Measurements from ENCODE around the gene SLC9A9.

SLC9A9 gene

DNA sequence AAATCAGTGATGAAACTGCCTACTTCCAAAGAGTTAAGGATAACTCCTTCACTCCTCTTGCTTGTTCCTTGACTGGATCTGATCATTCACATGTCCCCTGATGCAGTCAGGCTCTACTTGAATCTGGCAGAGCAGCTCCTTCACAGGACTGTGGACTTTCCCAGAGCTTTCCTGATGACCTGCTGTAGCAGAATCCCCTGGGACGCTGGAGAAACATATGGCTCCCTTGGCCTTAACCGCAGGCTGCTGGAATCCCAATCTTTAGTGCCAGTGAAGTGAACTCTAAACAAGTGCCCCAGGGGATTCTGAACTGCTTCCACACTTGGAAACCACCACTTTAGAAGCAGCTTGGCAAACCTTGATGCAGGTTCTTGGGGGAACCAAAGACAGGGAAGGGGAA is 510.9 kb downstream of the SLC9A9 start:
- H3K36me3 Mint-ChIP-seq = no peaks in the 10 kb centered on the region
- H3K27me3 Mint-ChIP-seq = no peaks in the 10 kb centered on the region
- no peak overlapping the region for H3K27ac Mint-ChIP-seq
- H3K4me3 Mint-ChIP-seq = no peak overlapping the region
- no peaks in the 10 kb centered on the region for H3K9me3 Mint-ChIP-seq
- DNase-seq (no peak), ATAC-seq (replicated peaks) (no peak)
- peaks cover 0 to 4% of the 10 kb centered on the region in 2 donors for H3K4me1 Mint-ChIP-seq

DNA sequence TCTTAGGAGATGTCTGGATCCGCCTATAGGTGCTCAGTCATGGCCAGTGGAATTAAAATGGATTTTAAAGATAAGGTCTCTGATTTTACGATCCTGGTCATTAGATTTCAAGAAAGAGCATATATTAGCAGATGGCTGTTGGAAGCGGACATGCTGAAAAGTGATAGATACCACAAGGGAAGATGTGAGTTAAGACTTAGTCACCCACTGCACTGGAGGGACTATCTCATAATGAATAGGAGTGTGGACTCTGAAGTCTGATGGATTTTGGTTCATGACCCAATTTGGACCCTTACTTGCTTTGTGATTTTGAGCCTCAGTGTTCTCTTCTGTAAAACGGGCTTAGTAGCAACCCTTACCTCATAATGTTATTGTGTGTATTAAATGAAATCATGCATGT is 514.0 kb downstream of the SLC9A9 start:
- DNase-seq (no peak), ATAC-seq (replicated peaks) (no peak)
- peaks cover 0 to 14% of the 10 kb centered on the region in 2 donors for H3K27me3 Mint-ChIP-seq
- H3K27ac Mint-ChIP-seq = no peak overlapping the region
- peaks cover 3 to 10% of the 10 kb centered on the region in 2 donors for H3K4me1 Mint-ChIP-seq
- peaks cover 0 to 2% of the 10 kb centered on the region in 2 donors for H3K36me3 Mint-ChIP-seq
- no peak overlapping the region for H3K4me3 Mint-ChIP-seq
- H3K9me3 Mint-ChIP-seq = peaks cover 0 to 2% of the 10 kb centered on the region in 2 donors

DNA sequence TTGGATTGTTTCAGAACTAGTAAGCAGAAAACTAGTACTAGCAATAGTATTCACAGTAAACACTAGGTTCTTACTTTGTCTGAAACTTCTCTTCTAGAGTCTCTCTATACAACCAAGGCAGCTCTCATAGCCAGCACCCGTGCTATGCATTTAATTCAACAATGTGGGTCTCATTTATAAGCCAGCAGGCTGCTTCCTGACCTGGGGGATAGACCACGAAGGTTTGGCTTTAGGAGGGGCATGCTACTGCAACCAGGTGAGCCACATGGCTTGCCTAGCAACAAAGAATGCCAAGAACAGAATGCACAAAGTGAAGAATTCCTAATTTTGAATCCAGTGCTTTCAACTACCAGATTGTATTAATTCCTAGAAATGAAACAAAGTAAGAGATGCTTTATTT is 514.9 kb downstream of the SLC9A9 start:
- Mint-ChIP-seq H3K27me3 (peaks cover 0 to 14% of the 10 kb centered on the region in 2 donors), H3K4me1 (peaks cover 3 to 11% of the 10 kb centered on the region in 2 donors), H3K36me3 (peaks cover 0 to 2% of the 10 kb centered on the region in 2 donors), H3K4me3 (no peak overlapping the region), H3K27ac (no peak overlapping the region), H3K9me3 (peaks cover 0 to 2% of the 10 kb centered on the region in 2 donors)
- ATAC-seq (replicated peaks) (no peak), DNase-seq (no peak)

DNA sequence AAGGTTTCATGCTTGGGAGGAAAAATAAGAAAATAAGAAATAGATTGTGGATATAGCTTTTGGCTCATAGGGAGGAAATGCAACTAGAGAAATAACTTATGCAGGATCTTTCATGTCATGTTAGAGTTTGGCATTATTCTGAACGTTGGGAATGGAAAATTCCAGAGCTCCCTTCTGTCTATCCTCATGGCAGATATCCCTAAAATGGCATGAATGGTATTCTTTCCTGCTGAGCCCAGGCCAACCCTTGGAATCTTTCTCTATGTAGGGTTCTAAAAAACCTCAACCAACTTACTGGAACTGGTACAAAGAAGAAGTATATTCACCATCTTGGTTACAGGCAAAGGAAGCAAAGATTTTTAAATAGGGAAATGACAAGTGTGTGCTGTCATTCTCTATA is 516.2 kb downstream of the SLC9A9 start:
- no peak for DNase-seq
- H3K4me3 Mint-ChIP-seq = no peak overlapping the region
- peaks cover 0 to 2% of the 10 kb centered on the region in 2 donors for H3K9me3 Mint-ChIP-seq
- peaks cover 0 to 14% of the 10 kb centered on the region in 2 donors for H3K27me3 Mint-ChIP-seq
- H3K36me3 Mint-ChIP-seq = peaks cover 0 to 2% of the 10 kb centered on the region in 2 donors
- no peak overlapping the region for H3K27ac Mint-ChIP-seq
- no peak for ATAC-seq (replicated peaks)
- H3K4me1 Mint-ChIP-seq = peaks cover 6 to 21% of the 10 kb centered on the region in 2 donors

DNA sequence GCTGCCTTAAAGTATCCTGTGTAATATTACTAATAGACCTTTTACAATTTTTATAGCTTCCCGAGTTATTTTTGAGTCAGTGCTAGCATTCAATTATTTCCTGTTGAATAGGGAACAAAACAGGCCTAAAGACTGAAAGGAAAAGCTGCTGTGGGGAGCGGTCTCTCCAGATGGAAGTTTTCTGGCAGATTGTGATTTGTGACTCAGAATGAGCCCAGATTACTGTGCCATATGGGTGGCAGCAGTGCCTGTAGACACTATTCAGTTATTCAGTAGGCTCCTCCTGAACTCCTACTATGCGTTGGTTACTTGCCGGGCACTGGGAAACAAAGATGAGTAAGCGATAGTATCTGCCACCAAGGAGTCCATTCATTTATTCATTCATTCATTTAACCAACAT is 516.9 kb downstream of the SLC9A9 start:
- H3K4me3 Mint-ChIP-seq = no peak overlapping the region
- H3K27ac Mint-ChIP-seq = no peak overlapping the region
- peaks cover 0 to 2% of the 10 kb centered on the region in 2 donors for H3K36me3 Mint-ChIP-seq
- DNase-seq = no peak
- H3K4me1 Mint-ChIP-seq = peaks cover 13 to 28% of the 10 kb centered on the region in 2 donors
- peaks cover 0 to 2% of the 10 kb centered on the region in 2 donors for H3K9me3 Mint-ChIP-seq
- H3K27me3 Mint-ChIP-seq = peaks cover 0 to 14% of the 10 kb centered on the region in 2 donors
- no peak for ATAC-seq (replicated peaks)

DNA sequence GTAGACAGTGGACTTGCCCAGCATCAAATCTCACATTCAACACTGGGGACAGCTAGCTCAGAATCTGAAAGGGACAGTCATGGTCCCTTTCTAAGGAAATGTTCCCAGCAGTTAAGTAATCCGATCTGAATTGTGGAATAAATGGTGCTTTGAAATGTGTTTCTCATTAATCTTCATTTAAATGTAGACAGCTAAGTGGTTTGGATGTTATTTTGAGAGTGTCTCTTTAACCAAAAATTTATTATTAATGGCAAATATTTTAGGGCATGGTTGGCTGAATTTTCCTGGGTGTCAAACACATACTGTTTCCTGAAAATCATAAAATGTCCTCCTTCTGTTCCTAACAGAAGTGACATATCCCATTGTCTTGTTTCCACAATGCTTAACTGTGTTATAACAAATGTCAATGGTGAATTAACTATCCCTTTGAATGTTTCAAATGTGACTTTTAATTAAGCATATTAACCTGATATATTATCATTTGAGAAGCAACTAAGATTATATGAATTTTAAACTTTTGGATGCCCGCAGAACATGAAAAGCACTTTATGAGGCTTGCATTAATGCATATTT is 517.9 kb downstream of the SLC9A9 start:
- no peak overlapping the region for H3K4me3 Mint-ChIP-seq
- H3K4me1 Mint-ChIP-seq = peaks cover 14 to 32% of the 10 kb centered on the region in 2 donors
- no peak overlapping the region for H3K27ac Mint-ChIP-seq
- H3K36me3 Mint-ChIP-seq = peaks cover 0 to 5% of the 10 kb centered on the region in 2 donors
- peaks cover 0 to 14% of the 10 kb centered on the region in 2 donors for H3K27me3 Mint-ChIP-seq
- DNase-seq (no peak), ATAC-seq (replicated peaks) (no peak)
- peaks cover 0 to 2% of the 10 kb centered on the region in 2 donors for H3K9me3 Mint-ChIP-seq

DNA sequence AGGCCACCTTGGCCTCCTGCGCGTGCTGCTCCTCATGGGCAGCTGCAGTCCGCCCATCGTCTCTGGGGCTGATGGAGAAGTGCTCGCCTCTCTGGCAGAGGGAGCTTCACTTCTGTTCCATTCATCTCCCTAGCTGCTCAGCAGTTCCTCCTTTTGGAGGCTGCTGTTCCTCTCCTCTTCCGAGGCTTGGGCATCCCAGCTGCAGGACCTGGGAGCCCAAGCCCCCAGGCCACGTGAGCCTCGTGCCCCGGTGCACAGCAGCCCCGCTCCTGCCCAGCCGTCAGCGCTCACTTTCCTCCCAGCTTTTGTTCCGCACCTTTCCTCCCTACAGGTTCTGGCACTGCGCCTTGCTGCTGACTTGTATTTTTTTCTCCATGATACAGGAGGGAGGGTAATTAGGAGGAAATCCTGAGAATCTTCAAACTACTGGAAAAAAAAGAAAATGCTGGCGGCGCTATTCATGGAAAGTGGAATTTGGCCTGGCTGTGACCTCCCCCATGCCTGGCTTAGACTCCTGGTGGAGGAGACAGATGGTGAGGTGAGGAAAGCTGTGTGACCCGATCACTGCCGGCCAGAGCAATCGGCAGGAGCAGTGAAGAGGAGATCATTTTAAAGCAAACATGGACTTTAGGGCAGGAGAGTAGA is 518.6 kb downstream of the SLC9A9 start:
- no peak for ATAC-seq (replicated peaks)
- Mint-ChIP-seq H3K27me3 (peaks cover 0 to 14% of the 10 kb centered on the region in 2 donors), H3K4me1 (peaks cover 14 to 32% of the 10 kb centered on the region in 2 donors), H3K36me3 (peaks cover 0 to 5% of the 10 kb centered on the region in 2 donors), H3K9me3 (peaks cover 0 to 4% of the 10 kb centered on the region in 2 donors), H3K27ac (no peak overlapping the region), H3K4me3 (no peak overlapping the region)
- no peak for DNase-seq

DNA sequence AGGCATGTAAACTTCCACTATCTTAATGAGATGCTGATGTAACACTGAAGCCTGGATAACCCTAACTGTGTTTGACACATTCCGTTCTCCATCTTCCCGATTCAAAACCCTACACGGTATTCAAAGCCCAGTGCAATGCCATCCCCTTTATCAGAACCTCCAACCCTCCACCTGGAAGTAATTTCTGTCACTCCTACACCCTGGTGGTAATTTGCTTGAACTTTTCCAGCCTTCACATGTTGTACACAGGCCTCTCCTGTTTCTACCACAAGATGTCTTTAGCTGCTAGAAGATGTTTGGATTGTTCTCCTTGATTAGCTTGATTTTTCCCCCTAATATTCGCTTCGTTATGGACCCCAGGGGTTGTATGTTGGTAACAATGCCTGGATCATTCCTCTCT is 519.8 kb downstream of the SLC9A9 start:
- Mint-ChIP-seq H3K4me1 (peaks cover 14 to 32% of the 10 kb centered on the region in 2 donors), H3K9me3 (peaks cover 0 to 4% of the 10 kb centered on the region in 2 donors), H3K27ac (no peak overlapping the region), H3K36me3 (peaks cover 0 to 5% of the 10 kb centered on the region in 2 donors), H3K4me3 (no peak overlapping the region), H3K27me3 (peaks cover 0 to 14% of the 10 kb centered on the region in 2 donors)
- ATAC-seq (replicated peaks) = no peak
- DNase-seq = no peak

DNA sequence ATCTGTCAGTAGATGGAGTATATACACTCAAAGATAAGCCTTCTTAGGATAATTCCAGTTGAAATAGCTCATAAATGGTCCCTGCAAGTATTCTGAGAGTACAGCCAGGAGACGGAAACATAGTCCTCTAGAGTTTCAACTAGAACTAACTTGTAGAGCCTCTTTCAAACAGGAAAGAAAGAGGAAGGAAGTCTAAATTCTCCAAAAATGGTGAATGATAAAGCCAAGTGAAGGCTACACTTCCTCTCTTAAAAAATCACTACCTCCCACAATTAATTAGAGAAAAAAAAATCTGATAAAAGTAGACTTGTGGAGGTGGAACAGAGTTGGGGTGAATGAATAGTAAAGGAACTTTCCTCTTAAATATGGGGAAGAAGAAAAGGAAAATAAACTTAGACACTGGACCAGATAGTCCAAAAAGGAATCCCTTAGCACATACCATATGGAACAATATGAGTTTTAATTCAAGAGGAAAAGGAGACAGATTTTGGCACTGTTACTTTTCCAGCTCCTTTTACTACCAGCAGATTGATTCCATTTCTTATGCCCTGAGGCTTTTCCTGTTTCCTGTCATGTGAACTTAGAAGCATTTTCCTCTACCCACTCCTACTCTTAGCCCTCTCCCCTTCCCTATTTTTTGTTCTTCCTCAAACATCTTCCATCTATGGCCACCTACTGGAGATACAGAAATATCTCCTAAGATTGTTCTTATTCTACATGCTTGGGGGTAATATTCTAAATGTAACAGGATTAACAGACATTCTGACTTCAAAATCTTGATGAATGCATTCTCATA is 521.1 kb downstream of the SLC9A9 start:
- no peak overlapping the region for H3K27ac Mint-ChIP-seq
- H3K36me3 Mint-ChIP-seq = peaks cover 0 to 5% of the 10 kb centered on the region in 2 donors
- H3K4me3 Mint-ChIP-seq = no peak overlapping the region
- peaks cover 0 to 14% of the 10 kb centered on the region in 2 donors for H3K27me3 Mint-ChIP-seq
- peaks cover 0 to 4% of the 10 kb centered on the region in 2 donors for H3K9me3 Mint-ChIP-seq
- ATAC-seq (replicated peaks) = no peak
- peaks cover 14 to 32% of the 10 kb centered on the region in 2 donors for H3K4me1 Mint-ChIP-seq
- DNase-seq = no peak

DNA sequence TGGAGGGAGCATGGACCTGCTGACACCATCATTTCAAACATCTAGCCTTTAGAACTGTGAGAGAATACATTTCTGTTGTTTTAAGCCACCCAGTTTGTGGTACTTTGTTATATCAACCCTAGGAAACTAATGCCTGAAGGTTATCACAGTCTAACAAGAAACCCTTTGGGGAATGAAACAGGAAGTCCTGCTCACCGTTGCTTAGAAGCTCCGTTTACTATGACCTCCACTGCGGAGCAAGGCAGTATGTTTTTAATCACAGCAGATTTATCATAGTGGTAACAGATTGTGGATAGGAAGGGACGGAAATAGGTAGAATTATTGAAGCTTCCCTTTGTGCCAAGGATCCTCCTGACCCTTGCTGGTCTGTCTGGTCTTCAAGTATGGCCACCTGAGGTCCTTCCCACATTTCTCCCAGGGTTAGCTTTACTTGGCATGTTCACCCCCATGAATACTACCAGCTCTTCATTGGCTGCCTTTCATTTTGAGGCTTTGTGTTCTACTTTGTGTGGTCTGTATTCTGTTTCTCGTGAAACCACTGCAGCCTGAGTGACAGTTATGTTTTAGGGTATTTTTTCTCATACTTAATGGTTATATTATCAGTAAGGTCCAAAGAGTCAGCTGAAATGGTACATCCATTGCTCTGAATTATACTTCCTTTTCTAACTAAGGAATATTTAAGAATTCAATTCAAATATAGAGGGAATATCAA is 527.1 kb downstream of the SLC9A9 start:
- H3K4me1 Mint-ChIP-seq = peaks cover 9 to 16% of the 10 kb centered on the region in 2 donors
- H3K27me3 Mint-ChIP-seq = no peaks in the 10 kb centered on the region
- peak overlapping the region in 1 of 2 donors; percentile 8 for H3K4me3 Mint-ChIP-seq
- H3K9me3 Mint-ChIP-seq = peaks cover 0 to 2% of the 10 kb centered on the region in 2 donors
- DNase-seq = no peak
- peaks cover 0 to 1% of the 10 kb centered on the region in 2 donors for H3K36me3 Mint-ChIP-seq
- peak; percentile 73 to 74 for ATAC-seq (replicated peaks)
- no peak overlapping the region for H3K27ac Mint-ChIP-seq

DNA sequence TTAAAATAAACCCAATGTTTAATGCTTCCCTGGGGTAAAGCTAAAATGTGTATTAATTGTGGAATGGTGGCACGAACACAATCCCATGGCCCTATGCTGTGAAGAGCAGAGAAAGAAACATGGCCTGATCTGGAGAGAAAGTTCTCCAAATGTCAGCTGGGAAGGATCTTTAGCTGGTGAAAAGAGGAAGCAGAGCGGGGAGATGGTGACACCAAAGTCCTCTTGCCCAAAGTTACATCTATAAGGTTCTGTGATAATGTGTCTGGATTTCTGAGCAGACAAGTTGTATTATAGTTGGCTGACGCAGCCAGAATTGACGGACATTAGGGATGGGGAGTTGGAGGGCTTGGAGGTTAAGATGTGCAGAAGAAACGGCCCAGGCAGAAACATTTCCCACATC is 532.5 kb downstream of the SLC9A9 start:
- Mint-ChIP-seq H3K4me1 (peaks cover 2 to 5% of the 10 kb centered on the region in 2 donors), H3K36me3 (no peaks in the 10 kb centered on the region), H3K27ac (no peak overlapping the region), H3K4me3 (no peak overlapping the region), H3K27me3 (no peaks in the 10 kb centered on the region), H3K9me3 (no peaks in the 10 kb centered on the region)
- no peak for ATAC-seq (replicated peaks)
- DNase-seq = no peak

DNA sequence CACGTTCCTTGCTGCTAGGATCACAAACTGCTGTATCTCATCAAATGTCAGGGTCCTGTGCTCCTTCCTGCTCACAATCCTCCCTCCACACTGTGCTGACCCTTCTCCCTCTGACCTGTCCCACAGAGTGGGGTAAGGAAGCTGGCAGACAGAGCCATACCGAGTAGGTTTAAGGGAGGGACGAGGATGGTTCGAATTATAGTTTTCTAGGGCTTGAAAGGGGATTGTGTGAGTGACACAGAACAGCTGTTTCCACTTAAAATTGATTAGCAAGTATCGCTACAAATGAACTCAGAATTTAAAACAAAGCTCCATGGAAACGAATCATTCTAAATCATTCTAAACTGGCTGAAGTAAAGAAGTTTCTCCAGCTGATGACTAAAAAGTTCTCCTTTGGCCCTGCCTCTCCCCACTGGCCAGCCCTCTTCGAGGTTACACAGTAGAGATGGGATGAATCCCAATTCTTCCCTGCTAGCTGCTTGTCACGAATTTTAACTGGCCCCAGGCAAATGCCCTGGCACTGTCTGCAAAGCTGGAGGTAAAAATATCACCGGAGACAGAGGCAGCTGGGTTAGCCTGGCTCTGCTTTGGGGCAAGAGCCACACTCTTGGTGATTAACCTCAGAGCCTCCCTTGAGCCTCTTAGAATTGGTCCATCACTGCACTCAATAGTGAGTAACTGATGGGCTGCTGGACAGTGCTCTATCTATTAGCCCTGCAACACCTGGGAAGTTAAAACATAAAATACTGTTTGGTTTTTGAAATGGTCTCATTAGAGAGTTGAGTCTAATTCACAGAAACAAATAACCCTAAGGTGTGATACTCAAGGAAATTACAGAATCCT is 533.8 kb downstream of the SLC9A9 start:
- no peak overlapping the region for H3K27ac Mint-ChIP-seq
- no peak for ATAC-seq (replicated peaks)
- DNase-seq = no peak
- no peak overlapping the region for H3K4me3 Mint-ChIP-seq
- H3K27me3 Mint-ChIP-seq = no peaks in the 10 kb centered on the region
- no peaks in the 10 kb centered on the region for H3K4me1 Mint-ChIP-seq
- H3K9me3 Mint-ChIP-seq = no peaks in the 10 kb centered on the region
- no peaks in the 10 kb centered on the region for H3K36me3 Mint-ChIP-seq

DNA sequence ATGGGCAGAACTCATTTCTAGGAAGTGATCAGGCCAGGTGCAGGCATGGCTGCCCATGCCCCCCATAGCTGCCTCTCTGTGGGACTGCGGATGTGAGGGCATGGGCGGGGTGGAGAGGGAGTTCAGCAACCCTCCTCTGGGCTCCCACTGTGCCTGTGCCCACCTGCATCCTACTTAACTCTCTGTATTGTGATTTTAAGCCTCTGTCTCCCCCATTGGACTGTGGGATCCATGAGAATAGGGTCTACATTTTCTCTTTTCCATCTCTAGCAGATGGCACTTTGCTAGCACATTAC is 534.4 kb downstream of the SLC9A9 start:
- H3K27me3 Mint-ChIP-seq = no peaks in the 10 kb centered on the region
- H3K9me3 Mint-ChIP-seq = no peaks in the 10 kb centered on the region
- ATAC-seq (replicated peaks) (no peak), DNase-seq (no peak)
- no peaks in the 10 kb centered on the region for H3K36me3 Mint-ChIP-seq
- H3K4me1 Mint-ChIP-seq = no peaks in the 10 kb centered on the region
- no peak overlapping the region for H3K4me3 Mint-ChIP-seq
- H3K27ac Mint-ChIP-seq = no peak overlapping the region

All from stimulated activated naive B cell treated with anti-CD40 and anti-IgM and Interleukin-4, amounts not matched to agents 10 μg/mL and 1 μg/mL and 100 μg/mL, for 72 hours (primary cell).